ENCODE results near the gene CARD11.

Gene CARD11

GRCh38 chr7:2905500-2905899 lies 138.2 kb downstream of the CARD11 start:
- no peak for DNase-seq (ENCODE audit: low read depth in 3 of 3)

DNA sequence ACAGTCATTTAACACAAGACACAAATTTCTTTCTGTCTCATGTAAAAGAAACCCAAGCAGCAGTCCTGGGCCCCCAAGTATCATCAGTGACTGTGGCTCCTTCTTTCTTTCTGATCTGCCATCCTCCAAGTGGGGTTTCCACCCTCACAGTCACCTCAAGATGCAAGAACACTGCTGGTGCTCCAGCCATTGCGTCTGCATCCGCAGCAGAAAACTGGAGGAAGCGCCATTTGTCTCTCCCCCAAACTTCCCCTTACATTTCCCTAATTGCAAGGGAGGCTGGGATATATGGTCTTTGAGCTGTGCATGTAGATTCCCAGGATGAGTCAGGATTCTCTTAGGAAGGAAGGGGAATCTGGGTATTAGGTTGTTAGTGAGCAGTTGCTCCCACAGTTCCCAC lies 138.6 kb downstream of the CARD11 start:
- no peak for DNase-seq (ENCODE audit: low read depth in 3 of 3)

DNA sequence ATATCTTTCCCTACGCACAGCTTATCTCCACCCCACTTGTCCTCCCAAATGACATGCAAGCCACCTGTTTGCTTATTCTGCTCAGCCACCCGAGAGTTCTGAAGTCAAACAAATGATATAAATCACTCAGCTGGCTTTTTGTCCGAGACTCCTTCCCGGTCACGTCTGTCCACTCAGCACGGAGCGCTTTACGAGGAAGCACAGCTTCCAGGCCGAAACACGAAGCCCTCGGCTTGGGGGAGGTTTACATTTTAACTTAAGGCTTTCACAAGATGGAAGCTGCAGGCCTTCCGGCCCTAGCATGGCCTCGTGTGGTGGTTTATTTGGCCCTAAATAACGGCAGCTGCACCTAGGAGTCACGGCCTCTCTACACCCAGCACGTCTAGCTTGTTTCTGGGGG lies 139.5 kb downstream of the CARD11 start:
- DNase-seq (ENCODE audit: low read depth in 3 of 3) = no peak

- no peak for DNase-seq (ENCODE audit: low read depth in 3 of 3)
These were observed 139.9 kb downstream of the CARD11 start for GRCh38 chr7:2903682-2904162.

DNA sequence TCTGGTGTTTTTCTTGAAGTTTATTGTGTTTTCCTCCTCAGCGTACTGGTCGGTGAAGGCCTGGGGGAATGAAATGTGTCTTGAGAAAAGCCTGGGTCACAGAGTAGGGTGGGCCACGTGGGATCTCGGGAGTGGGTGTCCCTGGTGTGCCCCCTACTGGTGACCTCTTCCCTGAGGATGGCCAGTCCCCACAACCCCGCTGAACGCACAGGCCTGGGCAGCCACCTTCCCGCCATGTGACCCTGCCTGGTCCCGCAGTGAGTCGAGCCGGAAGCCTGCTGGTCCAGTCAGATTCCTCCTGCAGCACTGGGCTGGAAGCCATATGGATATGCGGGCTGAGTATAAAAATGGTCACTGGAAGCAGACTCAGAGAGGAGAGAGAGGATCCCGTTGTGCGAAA lies 146.6 kb downstream of the CARD11 start:
- no peak for DNase-seq (ENCODE audit: low read depth in 3 of 3)

GRCh38 chr7:2896131-2896530 lies 147.5 kb downstream of the CARD11 start:
- DNase-seq (ENCODE audit: low read depth in 3 of 3) = no peak

GRCh38 chr7:2894118-2894940 lies 149.3 kb downstream of the CARD11 start:
- DNase-seq (ENCODE audit: low read depth in 3 of 3) = peak in 1 of 3 experiments; percentile 32

- DNase-seq (ENCODE audit: low read depth in 3 of 3) = no peak
These were observed 150.2 kb downstream of the CARD11 start for GRCh38 chr7:2893411-2893861.

DNA sequence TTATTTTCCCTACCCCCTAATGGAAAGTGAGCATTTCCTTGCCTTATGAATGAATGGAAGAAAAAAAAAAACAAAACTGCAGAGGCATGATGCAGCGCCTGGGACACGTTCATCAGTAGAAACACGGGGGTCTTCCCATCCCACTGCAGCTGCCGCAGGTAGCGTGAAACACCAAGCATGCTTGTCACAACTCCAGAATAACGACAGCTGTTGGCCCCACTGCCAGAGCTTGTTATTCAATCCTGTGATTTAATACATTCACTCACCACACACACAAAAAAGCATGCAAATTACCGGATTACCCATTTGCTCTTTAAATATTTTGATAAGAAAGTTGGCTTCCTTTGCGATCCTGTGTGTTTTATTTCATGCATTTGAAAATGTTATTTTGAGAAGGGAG lies 151.1 kb downstream of the CARD11 start:
- no peak for DNase-seq (ENCODE audit: low read depth in 3 of 3)

DNA sequence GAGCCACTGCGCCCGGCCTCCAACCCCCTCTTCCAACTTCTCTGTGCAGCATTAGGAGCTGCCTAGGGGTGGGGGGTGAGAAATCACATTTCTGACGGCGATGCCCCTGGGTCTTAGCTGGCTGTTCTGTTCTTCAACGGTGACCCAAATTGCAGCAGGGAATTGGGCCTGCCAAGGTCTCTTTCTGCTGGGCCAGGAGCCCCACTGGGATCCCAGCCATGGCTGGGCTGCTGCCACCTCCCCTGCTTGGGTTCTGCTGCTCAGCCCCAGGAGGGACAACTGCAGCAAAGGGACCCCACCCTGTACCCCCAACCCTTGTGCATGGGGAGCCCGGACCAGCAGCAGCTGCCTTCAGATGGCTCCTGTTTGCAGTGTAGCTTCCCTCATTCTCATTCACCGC lies 155.9 kb downstream of the CARD11 start:
- DNase-seq (ENCODE audit: low read depth in 3 of 3) = no peak

GRCh38 chr7:2886900-2887299 lies 156.8 kb downstream of the CARD11 start:
- peak in 1 of 3 experiments; percentile 21 for DNase-seq (ENCODE audit: low read depth in 3 of 3)

DNA sequence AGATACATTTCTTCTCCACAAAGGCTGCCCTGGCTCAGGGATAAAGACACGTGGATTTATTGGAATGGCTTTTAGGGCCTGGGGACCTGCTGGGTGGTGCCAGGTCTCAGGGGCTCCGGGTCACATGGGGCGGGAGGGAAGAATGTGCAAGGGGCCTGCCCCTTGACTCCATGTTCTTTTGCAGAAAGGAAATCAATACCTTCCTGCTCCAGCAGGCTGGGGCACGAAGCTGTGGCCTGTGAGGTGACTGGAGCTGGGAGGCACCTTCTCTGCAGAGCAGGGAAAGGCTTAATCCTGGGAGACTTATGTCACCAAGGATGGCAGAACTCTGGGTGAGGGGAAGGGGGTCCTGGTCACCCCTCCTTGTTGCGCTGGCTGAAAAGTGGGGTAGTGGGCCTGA lies 157.3 kb downstream of the CARD11 start:
- no peak for DNase-seq (ENCODE audit: low read depth in 3 of 3)

DNA sequence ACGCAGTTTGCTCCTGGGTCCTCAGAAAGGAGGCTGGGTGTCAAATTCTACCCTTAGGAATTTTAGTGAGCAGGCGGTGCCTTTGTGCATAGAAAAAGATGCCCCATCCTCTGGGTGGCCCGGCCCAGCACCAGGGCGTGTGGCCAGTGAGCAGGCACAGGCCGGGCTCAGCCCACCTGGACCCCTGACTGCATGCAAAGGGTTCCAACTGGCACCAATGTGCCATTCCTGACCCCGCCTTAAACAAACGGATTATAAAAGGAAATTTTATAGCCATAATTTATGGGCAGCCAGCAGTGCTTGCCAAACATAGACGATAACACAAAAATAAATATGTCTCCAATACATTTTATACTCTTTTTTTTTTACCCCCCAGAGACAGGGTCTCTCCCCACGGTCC lies 159.5 kb downstream of the CARD11 start:
- no peak for DNase-seq (ENCODE audit: low read depth in 3 of 3)

GRCh38 chr7:2883101-2883500 lies 160.6 kb downstream of the CARD11 start:
- DNase-seq (ENCODE audit: low read depth in 3 of 3) = no peak

DNA sequence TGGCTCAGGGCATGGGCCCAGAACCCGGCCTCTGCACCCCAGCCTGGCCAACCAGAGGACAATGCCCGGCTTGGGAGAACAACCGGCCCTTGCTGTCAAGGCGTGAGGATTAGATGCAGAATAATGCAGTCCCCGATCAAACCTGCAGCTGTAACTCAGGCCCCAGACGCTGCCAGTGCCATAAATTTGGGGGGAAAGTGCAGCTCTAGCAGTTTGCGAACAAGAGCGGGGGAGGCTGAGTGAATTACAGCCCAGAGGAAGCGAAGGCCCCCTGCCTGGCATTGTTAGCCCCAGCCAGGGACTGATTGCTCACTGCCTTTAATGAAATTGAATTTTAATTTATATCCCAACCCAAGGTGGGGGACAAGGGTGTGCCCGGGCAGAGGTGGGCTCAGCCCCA lies 161.6 kb downstream of the CARD11 start:
- no peak for DNase-seq (ENCODE audit: low read depth in 3 of 3)

DNA sequence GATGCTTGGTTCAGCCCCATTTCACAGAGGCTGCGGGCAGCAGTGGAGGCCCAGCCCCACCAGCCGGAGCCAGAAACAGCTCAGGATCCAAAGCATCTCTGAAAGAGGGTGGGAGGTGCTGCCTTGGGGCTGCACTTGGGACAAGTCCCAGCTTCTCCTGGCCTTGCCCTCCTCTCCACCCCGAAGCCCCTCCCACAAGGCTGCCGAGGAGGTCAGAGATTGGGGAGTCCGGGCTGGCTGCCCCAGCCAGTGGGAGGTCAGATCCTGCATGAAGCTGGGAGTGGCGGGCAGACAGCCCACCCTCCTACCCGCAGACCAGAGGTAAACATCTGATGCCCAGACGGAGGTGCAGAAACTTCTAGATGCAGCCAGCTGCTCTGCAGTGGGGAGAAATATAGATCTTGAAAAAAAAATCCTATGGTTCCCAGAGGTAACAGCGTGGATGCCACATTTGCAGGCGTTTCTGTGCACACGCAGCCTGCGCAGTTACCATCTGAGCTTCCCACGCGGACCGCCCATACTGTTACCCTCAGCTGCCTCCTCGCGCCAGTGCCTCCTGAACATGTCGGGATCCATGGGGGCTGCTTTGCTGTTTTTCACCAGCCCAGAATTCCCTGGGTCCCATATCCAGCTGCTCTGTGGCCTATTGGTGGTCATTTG lies 162.7 kb downstream of the CARD11 start:
- no peak for DNase-seq (ENCODE audit: low read depth in 3 of 3)

GRCh38 chr7:2880051-2880450 lies 163.6 kb downstream of the CARD11 start:
- DNase-seq (ENCODE audit: low read depth in 3 of 3) = no peak

GRCh38 chr7:2879354-2879753 lies 164.3 kb downstream of the CARD11 start:
- DNase-seq (ENCODE audit: low read depth in 3 of 3) = no peak

DNA sequence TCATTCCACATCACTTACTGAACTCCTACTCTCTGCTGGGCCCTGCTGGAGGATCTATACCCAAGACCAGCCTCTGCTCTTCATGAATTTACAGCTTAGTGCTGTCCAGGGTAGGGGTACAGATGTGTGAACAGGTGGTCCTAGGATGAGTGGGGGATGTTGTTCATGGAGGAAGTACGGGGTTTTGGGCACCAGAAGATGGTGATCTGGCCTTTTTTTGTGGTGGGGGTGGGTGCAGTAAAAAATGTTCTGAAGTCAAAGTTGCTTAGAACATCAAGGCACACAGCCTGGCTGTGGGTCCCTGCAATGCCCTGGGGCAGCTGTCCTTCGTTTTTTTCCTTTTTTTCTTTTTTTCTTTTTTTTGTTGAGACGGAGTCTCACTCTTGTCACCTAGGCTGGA lies 165.4 kb downstream of the CARD11 start:
- no peak for DNase-seq (ENCODE audit: low read depth in 3 of 3)

- no peak for DNase-seq (ENCODE audit: low read depth in 3 of 3)
These were observed 167.5 kb downstream of the CARD11 start for GRCh38 chr7:2876031-2876731.

- no peak for DNase-seq (ENCODE audit: low read depth in 3 of 3)
These were observed 169.7 kb downstream of the CARD11 start for GRCh38 chr7:2873686-2874551.

DNA sequence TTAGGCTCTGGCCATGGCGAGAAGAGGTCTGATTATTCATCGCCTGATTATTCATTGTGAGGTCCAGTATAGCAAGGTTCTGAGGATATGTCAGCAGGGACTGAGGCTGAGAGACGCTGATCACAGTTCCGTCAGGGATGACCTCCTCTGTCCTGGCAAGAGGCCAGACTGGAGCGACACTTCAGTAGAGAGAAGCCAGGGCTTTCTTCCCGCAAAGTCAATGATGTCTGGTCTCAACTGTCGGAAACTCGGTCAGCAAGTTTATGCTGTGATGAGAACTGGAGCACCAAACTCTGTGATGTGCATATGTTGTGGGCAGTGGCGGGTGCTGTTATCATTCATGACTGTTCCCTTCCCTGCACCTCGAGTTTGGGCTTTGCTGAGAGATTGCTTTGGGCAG lies 170.5 kb downstream of the CARD11 start:
- no peak for DNase-seq (ENCODE audit: low read depth in 3 of 3)
